ENCODE measurements around the gene SNRNP200.
"Not testable (repeated sequence)": the region's sequence is repeated elsewhere in the genome, so short reads cannot be mapped to it uniquely, and the experiment has no call there.

SNRNP200 gene

DNA sequence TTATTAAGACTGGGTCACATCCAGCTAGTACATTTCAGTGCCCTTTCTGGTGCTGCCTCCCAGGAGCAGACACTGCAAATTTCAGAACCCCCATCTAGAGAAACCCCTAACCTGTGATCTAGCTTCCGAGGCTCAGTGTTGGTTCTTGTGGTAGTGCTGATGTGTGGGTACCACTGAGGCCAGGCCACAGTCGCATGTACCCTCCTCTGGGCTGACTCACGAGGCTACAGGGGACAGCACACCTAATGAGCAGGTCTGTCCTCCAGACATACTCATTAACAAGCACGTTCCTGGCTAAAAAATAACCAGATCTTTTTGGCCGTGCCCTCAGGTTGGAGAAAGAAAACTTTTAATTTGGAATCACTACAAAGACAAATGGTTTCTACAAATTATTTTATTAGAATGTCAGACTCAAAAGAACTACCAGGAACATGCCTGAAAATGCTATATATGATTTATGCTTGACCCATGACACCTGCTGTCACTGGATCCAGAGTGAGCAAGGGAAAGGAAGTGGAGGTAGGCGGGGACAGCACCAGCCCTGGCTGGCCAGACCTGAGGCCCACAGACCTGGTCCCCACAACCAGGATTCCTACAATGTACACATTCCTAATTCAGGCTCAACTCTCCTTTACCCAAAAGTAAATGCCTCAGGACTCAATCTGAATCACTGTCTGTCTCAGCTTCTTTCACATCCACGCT, 30.8 kb downstream of the SNRNP200 start:
- DNase-seq (ENCODE audit: low read depth), result no peak

GRCh38 chr2:96273763-96274162, 31.6 kb downstream of the SNRNP200 start:
- no peak for DNase-seq (ENCODE audit: low read depth)

GRCh38 chr2:96271995-96272394, 33.4 kb downstream of the SNRNP200 start:
- DNase-seq (ENCODE audit: low read depth), result no peak

DNA sequence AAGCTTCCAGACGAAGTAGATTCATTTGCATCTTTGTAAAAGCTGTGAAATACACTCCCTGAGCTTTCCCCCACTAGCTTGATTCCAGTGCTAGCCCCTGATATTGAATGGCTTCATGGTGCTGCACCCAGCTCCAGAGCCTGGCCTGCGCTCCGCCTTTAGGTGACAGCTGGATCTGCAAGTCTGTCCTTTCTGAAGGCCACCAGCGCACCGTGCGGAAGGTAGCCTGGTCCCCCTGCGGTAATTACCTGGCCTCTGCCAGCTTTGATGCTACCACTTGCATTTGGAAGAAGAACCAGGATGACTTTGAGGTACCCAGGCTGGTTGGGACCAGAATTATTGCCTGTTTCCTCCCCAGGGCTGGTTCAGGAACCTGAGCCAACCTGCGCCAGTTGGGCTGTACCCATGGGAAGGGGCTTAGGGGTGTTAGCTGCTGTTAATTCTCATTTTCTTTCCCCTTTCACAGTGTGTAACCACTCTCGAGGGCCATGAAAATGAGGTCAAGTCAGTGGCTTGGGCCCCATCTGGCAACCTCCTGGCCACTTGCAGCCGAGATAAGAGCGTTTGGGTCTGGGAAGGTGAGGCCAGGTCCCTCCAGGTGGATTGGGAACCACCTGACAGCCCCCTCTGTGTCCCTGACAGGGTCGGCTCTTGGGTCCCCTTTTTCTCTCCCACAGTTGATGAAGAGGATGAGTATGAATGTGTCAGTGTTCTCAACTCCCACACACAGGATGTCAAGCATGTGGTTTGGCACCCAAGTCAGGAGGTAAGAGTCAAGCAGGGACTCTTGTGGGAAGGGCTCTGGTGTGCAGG, 38.0 kb downstream of the SNRNP200 start:
- DNase-seq (ENCODE audit: low read depth), result peak; percentile 25

- peak; percentile 96 for DNase-seq (ENCODE audit: low read depth)
These were observed 39.3 kb downstream of the SNRNP200 start, which contains the start of the genes CIAO1 and TMEM127 for GRCh38 chr2:96265840-96266679. TSS of gene CIAO1 (plus strand) at chr2:96266225. CDS start at chr2:96266351, 126 bp downstream. TSS of gene TMEM127 (minus strand) at chr2:96265997. CDS start at chr2:96265381, 616 bp downstream.

- DNase-seq (ENCODE audit: low read depth), result no peak
These were observed 40.0 kb downstream of the SNRNP200 start for GRCh38 chr2:96265349-96265839.

DNA sequence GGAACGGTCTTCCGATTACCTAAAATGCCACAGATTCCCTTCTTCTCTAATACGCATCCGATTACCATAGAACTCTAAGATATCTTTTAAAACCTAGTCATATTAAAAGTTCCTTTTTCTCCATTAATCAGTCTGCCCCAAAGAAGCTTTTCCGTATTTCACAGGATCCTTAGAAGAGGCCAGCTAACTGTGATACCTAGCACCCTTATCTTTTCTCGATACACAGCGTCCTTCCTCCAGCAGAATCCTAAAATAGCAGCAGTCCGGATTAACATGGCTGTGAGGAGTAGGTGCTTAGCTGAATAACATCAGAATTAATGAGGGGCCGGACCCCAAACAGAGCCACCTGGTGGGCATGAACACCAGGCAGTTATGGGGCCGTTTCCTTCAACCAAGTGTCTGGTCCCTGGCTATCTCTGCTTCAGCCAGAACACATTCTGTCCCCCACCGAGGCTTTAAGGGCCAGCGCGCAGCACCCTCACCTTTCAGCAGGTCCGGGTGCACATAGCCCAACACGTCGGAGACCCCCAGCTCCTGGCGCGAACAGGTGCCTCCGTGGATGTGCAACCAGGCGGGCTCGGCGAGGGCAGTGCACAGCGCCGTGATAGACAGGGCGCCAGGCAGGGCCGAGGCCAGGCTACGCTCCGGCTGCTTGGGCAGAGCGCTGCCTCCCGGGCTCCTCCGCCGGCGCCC, 40.5 kb downstream of the SNRNP200 start:
- DNase-seq (ENCODE audit: low read depth), result no peak

GRCh38 chr2:96264086-96264485, 41.3 kb downstream of the SNRNP200 start:
- no peak for DNase-seq (ENCODE audit: low read depth)

DNA sequence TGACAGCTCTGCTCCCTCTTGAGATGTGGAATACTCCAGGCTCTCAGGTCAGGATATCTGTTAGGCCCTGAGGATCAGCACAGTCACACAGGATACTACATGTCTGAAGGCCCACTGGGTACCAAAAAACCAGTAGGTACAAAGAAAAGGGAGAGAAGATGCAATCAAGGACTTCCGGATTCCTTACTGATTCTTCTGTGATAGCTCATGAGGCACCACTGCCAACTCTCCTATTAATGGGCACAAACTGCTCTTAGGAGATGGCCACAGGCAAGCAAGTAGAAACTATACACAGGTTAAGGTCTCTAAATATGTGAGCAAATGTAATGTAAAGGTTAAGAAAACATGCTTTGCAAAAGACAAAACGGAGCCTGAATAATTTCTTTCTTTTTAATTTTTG, 43.0 kb downstream of the SNRNP200 start:
- no peak for DNase-seq (ENCODE audit: low read depth)

DNA sequence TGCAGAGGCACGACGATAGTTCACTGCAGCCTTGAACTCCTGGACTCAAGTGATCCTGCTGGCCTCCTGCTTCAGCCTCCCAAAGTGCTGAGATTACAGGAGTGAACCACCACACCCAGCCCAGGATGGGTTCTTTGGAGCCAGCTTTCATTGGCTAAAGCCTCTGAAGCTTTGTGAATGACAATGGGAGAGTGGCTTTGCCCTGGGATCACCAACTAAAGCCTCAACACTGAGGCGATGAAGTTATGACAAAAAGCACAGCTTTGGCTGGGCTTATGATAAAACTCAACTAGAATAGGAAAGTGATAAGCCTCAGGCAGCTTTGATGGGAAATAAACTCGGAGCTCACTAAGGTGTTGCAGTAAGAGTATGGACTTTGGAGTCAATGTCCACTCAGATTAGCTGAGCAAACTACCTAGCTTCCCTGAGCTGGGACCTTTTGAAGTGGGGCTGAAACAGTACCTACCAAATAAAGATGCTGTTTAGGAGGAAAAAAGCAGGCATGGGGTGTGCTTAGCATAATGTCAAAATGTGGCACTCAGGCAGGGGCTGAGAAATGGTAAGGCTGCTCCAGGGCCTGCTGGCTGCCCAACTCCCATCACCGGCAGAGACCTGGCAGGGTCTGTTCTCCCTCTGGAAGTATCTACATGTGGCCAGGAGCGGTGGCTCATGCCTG, 43.9 kb downstream of the SNRNP200 start:
- DNase-seq (ENCODE audit: low read depth), result no peak

- DNase-seq (ENCODE audit: low read depth), result no peak
These were observed 44.7 kb downstream of the SNRNP200 start for GRCh38 chr2:96260387-96261260.

DNA sequence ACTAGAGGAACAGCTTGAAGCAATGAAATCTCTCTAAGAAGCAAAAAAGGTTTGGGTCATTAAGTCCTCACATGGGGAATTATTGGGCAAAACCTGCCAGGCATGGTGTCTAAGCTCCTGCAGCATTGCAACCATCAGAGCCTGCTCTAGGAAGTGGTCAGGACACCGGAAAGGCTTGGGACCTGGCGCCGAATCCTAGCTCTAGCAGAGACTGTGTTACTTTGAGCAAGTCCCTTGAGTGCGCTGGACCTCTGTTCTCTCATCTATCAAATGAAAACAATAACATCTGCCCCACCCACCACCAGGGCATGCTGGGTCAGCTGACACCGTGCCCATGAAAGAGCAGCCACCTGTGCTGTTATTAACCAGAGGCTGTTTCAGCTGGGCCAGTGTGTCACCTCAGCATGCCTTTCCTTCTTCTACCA, 45.8 kb downstream of the SNRNP200 start:
- no peak for DNase-seq (ENCODE audit: low read depth)

- DNase-seq (ENCODE audit: low read depth), result no peak
These were observed 47.0 kb downstream of the SNRNP200 start for GRCh38 chr2:96258166-96259022.

GRCh38 chr2:96257744-96258143, 47.6 kb downstream of the SNRNP200 start:
- not testable (repeated sequence) for DNase-seq (ENCODE audit: low read depth)

DNA sequence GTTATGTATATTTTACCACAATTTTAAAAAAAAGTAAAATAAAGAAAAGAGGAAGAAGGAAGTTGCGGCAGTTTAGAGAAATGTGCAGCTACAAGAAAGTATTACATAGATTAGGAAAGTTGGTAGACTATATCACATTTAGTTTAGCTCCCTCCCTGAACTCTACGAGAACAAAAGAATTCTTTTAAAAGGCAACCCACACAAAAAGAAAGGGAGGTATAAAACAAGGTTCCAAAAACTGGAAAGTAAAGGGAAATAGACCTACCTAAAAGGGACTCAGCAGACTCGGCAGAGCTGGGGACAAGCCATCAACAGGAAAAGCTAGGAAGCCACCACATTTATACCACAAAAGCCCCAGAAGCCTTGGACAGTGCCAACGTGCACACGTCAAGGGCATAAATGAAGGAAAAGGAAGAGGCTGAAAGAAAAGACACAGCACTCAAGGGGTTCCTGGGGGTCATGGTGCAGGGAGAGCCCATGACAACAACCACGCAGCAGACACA, 48.7 kb downstream of the SNRNP200 start:
- no peak for DNase-seq (ENCODE audit: low read depth)

- no peak for DNase-seq (ENCODE audit: low read depth)
These were observed 50.8 kb downstream of the SNRNP200 start for GRCh38 chr2:96254571-96254970.

DNA sequence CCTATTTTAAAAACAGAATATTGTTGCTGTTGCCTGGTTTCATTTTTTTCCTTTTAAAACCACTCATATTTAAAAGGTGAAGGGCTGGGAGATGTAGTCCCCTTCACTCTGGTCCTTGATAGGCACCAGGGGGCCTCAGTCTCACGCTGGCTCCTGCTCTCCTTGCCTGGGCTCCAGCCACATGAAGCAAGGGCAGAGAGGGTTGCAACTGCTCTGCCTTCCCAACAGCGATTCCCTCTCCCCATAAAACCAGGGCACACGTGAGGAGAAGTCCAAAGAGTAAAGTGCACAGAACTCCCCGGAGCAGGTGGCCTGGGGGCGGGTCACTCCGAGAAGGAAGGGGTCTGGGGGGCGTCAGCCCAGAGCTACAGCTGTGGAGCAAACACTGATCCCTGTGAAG, 52.3 kb downstream of the SNRNP200 start:
- no peak for DNase-seq (ENCODE audit: low read depth)

GRCh38 chr2:96252526-96252925, 52.8 kb downstream of the SNRNP200 start:
- no peak for DNase-seq (ENCODE audit: low read depth)
